Fibroblast of lung (primary cell): Measurements from ENCODE around the gene MAP7. TPM values are rescaled to one million over a fixed set of nuclear protein-coding genes. Genes with fewer than 3 reads are reported as not detected.

Source experiments
- DNase-seq, 2 donors: peaks; one replicate each; pipeline versions ENCODE4 v3.0.0 to v3.0.0-alpha.2; 2010; ENCODE audit warnings: low read depth in 2 of 2
- H2AFZ ChIP-seq: 2 replicates; pipeline ENCODE4 v1.5.1; 2012; ENCODE audit warnings: low read length, control low read depth, inconsistent platforms
- H3K27ac ChIP-seq: 2 replicates; pipeline ENCODE4 v1.5.1; 2011; ENCODE audit warnings: low read length, control low read depth; ENCODE audit not compliant: insufficient read depth
- H3K27me3 ChIP-seq: 2 replicates; pipeline ENCODE4 v1.5.1; 2011; ENCODE audit warnings: mild to moderate bottlenecking, low read length; ENCODE audit not compliant: control insufficient read depth, insufficient read depth
- H3K36me3 ChIP-seq: 2 replicates; pipeline ENCODE4 v1.5.1; 2011; ENCODE audit warnings: low read length; ENCODE audit not compliant: control insufficient read depth, insufficient read depth
- H3K4me1 ChIP-seq: 2 replicates; pipeline ENCODE4 v1.5.1; 2011; ENCODE audit warnings: low read length; ENCODE audit not compliant: control insufficient read depth, insufficient read depth; ENCODE audit errors: extremely low read depth
- H3K4me2 ChIP-seq: 2 replicates; pipeline ENCODE4 v1.5.1; 2011; ENCODE audit warnings: low read length, control low read depth; ENCODE audit not compliant: insufficient read depth; ENCODE audit errors: extremely low read depth
- H3K4me3 ChIP-seq, 4 experiments: fragments of 200-600 bp in 1 of 4; sonication (generic) in 1 of 4; replicated peaks in 1 of 4; 2 replicates each; pipeline ENCODE4 v1.5.1; 2011 to 2016; ENCODE audit warnings: low read length in 4 of 4, low read depth in 3 of 4, mild to moderate bottlenecking in 3 of 4, control low read depth in 2 of 4, inconsistent platforms in 1 of 4, mixed read lengths in 1 of 4; ENCODE audit not compliant: insufficient read depth in 1 of 4; ENCODE audit errors: control extremely low read depth in 1 of 4
- H3K79me2 ChIP-seq: 2 replicates; pipeline ENCODE4 v1.5.1; 2012; ENCODE audit warnings: mild to moderate bottlenecking, low read length, inconsistent platforms; ENCODE audit not compliant: control insufficient read depth, insufficient read depth
- H3K9ac ChIP-seq: 2 replicates; pipeline ENCODE4 v1.5.1; 2011; ENCODE audit warnings: mild to moderate bottlenecking, low read length, control low read depth; ENCODE audit not compliant: insufficient read depth
- H3K9me3 ChIP-seq: 2 replicates; pipeline ENCODE4 v1.5.1; 2012; ENCODE audit warnings: low read depth, low read length; ENCODE audit not compliant: control insufficient read depth, insufficient read depth
- H4K20me1 ChIP-seq: 2 replicates; pipeline ENCODE4 v1.5.1; 2011; ENCODE audit warnings: low read length; ENCODE audit not compliant: control insufficient read depth, insufficient read depth; ENCODE audit errors: extremely low read depth
- CTCF ChIP-seq, 2 donors: IDR thresholded peaks in 1 of 2; conservative IDR thresholded peaks in 1 of 2; 1 replicate in 1 of 2; 2 replicates in 1 of 2; pipeline ENCODE4 v1.5.1; 2011 to 2012; ENCODE audit warnings: low read length in 2 of 2, control low read depth in 1 of 2, inconsistent platforms in 1 of 2, low read depth in 1 of 2, mild to moderate bottlenecking in 1 of 2
- EZH2 ChIP-seq: IDR thresholded peaks from 2 replicates; pipeline ENCODE4 v1.5.1; 2012; ENCODE audit warnings: low read length, control low read depth, mild to moderate bottlenecking; ENCODE audit errors: missing control alignments
- polyA plus RNA-seq, 2 donors: library from polyadenylated mRNA; depleted of rRNA in 1 of 2; stranded (reverse) in 1 of 2; unstranded in 1 of 2; fragments of >200 nt; gene quantifications; 2 replicates each; pipeline ENCODE4 v1.2.1, GENCODE V29; 2011 to 2012; ENCODE audit warnings: missing spikeins in 1 of 2
- total RNA-seq: library from RNA; depleted of rRNA; stranded (reverse); fragments of >200 nt; gene quantifications from 2 replicates; pipeline ENCODE4 v1.2.1, GENCODE V29; 2014

Gene MAP7
- total and polyA plus RNA-seq, 2 donors (not counting 1 experiment from before 2014, with no cell fraction given): 0.40 to 1.5 TPM

- no peak for TF ChIP-seq EZH2
- TF ChIP-seq CTCF (conservative IDR thresholded peaks at IDR 0.05 in 1 of 2, IDR thresholded peaks at IDR 0.05 in 1 of 2; ENCODE audit: low read depth in 1 of 2, low read length in 2 of 2): no peak
- Histone ChIP-seq H2AFZ (no peak overlapping the region), H3K36me3 (no peaks in the 10 kb centered on the region), H3K4me1 (no peaks in the 10 kb centered on the region), H3K27me3 (no peaks in the 10 kb centered on the region), H3K4me2 (no peak overlapping the region), H4K20me1 (no peaks in the 10 kb centered on the region), H3K9ac (no peak overlapping the region), H3K27ac (no peak overlapping the region), H3K4me3 (no peak overlapping the region), H3K79me2 (no peaks in the 10 kb centered on the region), H3K9me3 (no peaks in the 10 kb centered on the region)
- peak in 1 of 2 donors; percentile 11 for DNase-seq
Observed at GRCh38 chr6:136439514-136440190, 110.6 kb downstream of the MAP7 start.

GRCh38 chr6:136438441-136438840 lies 111.8 kb downstream of the MAP7 start:
- no peaks in the 10 kb centered on the region for H3K79me2 ChIP-seq
- no peak overlapping the region for H3K9ac ChIP-seq
- no peak overlapping the region for H3K27ac ChIP-seq
- no peaks in the 10 kb centered on the region for H3K9me3 ChIP-seq
- H3K27me3 ChIP-seq: no peaks in the 10 kb centered on the region
- H4K20me1 ChIP-seq: no peaks in the 10 kb centered on the region
- DNase-seq: no peak
- H3K36me3 ChIP-seq: no peaks in the 10 kb centered on the region
- no peak overlapping the region for H3K4me3 ChIP-seq
- H2AFZ ChIP-seq: no peak overlapping the region
- TF ChIP-seq EZH2 (no peak), CTCF (conservative IDR thresholded peaks at IDR 0.05 in 1 of 2, IDR thresholded peaks at IDR 0.05 in 1 of 2; ENCODE audit: low read depth in 1 of 2, low read length in 2 of 2) (no peak)
- H3K4me2 ChIP-seq: no peak overlapping the region
- H3K4me1 ChIP-seq: no peaks in the 10 kb centered on the region

- Histone ChIP-seq H3K9ac (no peak overlapping the region), H3K79me2 (no peaks in the 10 kb centered on the region), H3K9me3 (no peaks in the 10 kb centered on the region), H3K4me3 (no peak overlapping the region), H3K36me3 (no peaks in the 10 kb centered on the region), H3K4me1 (no peaks in the 10 kb centered on the region), H3K4me2 (no peak overlapping the region), H3K27me3 (no peaks in the 10 kb centered on the region), H4K20me1 (no peaks in the 10 kb centered on the region), H3K27ac (no peak overlapping the region), H2AFZ (no peak overlapping the region)
- TF ChIP-seq CTCF (conservative IDR thresholded peaks at IDR 0.05 in 1 of 2, IDR thresholded peaks at IDR 0.05 in 1 of 2; ENCODE audit: low read depth in 1 of 2, low read length in 2 of 2): no peak
- TF ChIP-seq EZH2: no peak
- DNase-seq: no peak
Observed at GRCh38 chr6:136437246-136437645, 113.0 kb downstream of the MAP7 start.
